Left cardiac atrium (tissue), 4 donors: ENCODE data around the gene ACTL8. TPM values are rescaled to one million over a fixed set of nuclear protein-coding genes. Genes with fewer than 3 reads are reported as not detected.

Source experiments
- ATAC-seq, 2 donors: fragments of 200-7000 bp; cut with Tn5 transposase; one replicate each; pipeline ENCODE4 v1.9.1; 2020; ENCODE audit warnings: mild to moderate bottlenecking in 2 of 2, moderate library complexity in 2 of 2
- DNase-seq: peaks from one replicate; pipeline ENCODE4 v3.0.0-alpha.2; 2020
- intact Hi-C, 2 donors: fragments of 100-400 bp; cut with DNase I; formaldehyde crosslinking; loops; one replicate each; pipeline versions ENCODE4 v1.14.1 to v1.15.1; 2022 to 2023
- total RNA-seq, 2 donors: library from RNA; stranded (reverse); fragmentation: NEBNext Ultra II Directional; extraction: Animal tissue kit (Norgen Biotek cat#: 25700); gene quantifications; one replicate each; pipeline ENCODE4 v1.2.1, GENCODE V29; 2021
- donor health status: DM: no; HTN: yes; CAD: no.
- donor health status: DM: no; HTN: yes; CAD: no; lungs with severe emphysema.
- donor health status: DM: yes; HTN: yes; CAD: no.
- donor health status: Dilated cardiomyopathy.

ACTL8 gene
- total RNA-seq, 2 donors from 2014 or later, result not detected

DNA sequence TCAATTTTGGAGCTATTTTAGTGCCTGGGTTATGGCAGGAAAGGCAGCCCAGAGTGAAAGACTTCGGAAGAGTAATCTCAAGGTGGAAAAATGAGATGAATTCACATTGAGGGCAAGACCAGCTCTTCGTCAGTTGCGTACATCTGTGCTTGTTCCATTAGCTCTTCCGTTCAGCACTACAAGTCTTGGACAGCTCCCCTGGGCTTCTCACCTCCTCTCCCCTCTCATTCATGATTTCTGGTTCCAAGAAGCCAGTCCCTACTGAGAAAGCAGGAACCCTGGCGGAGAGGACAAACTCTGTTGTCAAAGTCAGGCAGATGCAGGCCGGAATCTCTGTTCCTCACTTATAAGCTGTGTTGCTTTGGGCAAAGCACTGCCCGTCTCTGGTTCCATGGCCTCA, 76.5 kb downstream of the ACTL8 start:
- ATAC-seq, result no peak
- no peak for DNase-seq
- intact Hi-C loops, result no loop called here

DNA sequence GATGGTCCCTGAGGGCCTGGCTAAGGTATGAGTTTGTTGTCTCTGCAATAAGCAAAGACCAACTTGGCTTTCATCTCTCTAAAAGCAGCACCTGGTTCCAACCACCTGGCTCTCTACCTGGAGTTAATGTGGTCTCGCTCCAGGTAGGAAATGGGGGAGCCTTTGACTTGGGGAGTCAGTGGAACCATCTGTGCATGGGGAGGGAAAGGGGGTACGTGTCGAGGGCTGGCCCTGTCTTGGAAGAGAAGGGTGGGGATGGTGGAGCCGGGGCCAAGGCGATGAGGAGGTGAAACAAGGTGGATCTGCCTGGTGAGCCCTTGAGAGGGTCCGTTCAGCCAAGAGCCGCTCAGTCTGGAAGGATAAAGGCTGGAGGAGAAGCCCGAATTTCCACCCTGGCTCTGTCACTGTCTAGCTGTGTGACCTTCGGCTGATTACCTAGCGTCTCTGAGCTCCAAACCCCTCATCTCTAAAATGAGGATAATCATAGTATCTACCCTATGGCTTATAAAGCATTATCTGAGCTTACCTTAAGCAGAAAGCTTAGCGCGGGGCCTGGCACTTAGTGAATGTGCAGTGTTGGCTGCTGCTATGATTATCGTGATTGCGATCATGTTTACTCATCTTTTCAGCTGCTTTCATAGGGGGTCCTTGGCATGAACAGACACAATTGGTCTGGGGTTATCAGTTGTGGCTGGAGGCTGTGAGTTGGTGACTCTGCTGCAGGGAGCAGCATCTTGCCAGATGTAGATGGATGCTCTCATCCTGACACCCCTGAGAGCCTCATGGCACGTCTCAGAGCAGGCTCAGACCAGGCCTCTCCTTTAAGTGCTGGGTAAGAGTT, 78.7 kb downstream of the ACTL8 start:
- intact Hi-C loops, result no loop called here
- DNase-seq (no peak), ATAC-seq (no peak)

DNA sequence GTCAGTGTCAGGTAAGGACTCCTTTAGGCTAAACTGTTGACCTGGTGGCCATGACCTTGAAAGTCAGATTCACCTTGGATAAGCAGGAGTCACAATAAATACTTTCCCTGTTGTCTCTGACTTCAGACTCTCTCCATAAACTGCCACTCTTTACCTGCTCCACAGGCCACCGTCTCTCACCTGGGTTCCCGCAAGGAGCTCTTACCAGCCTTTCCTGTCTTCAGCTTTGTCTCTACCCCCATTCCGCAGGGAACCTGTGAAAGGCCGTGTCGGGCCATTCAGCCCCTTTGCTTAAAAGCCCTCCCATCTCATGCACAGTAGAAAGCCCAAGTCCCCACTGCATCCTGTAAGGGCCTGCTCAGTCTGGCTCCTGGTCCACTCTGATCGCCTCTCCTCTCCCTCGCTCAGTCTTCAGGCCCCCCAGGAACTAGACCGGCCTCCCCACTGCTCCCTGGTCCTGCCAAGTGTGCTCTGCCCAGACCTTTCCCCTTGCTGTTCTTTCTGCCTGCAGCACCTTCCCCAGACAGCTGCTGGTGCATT, 79.5 kb downstream of the ACTL8 start:
- ATAC-seq (no peak), DNase-seq (no peak)
- intact Hi-C loops, result no loop called here

DNA sequence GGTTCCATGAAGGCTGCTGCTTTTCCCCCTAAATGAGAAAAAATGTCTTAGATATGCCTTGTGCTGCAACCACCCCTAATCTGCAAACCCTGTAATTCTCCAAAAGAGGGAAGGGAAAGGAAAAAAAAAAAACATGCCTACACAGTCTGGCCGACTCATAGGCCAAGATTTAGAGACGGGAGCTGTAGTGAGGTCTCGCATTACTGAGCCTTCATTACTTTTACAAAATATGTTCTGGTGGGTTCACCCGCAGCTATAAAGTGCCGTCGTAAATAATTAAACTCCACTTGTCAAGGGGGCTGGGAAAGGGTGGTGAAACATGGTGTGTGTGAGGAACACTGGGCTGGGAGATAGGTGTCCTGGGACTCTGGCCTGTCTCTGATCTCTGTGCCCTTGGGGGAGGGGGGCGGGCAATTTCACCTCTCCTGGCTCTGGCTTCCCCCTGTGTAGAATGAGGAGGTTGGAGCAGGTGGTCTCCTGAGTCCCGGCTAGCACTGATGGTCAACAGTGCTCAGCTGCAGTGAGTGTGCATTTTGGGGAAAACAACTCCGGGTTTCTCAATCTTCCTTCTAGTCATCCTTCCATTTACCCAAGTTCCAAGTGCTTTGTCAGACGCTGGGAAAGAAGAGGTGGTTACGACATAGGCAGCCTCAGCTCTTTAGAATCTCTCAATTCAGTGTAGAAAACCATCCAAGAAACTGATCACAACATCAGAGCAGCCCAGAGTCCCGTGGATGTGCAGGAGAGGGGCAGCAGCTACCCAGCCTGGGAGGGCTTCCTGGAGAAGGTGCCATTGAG, 82.3 kb downstream of the ACTL8 start:
- intact Hi-C loops, result no loop called here
- DNase-seq (no peak), ATAC-seq (no peak)

DNA sequence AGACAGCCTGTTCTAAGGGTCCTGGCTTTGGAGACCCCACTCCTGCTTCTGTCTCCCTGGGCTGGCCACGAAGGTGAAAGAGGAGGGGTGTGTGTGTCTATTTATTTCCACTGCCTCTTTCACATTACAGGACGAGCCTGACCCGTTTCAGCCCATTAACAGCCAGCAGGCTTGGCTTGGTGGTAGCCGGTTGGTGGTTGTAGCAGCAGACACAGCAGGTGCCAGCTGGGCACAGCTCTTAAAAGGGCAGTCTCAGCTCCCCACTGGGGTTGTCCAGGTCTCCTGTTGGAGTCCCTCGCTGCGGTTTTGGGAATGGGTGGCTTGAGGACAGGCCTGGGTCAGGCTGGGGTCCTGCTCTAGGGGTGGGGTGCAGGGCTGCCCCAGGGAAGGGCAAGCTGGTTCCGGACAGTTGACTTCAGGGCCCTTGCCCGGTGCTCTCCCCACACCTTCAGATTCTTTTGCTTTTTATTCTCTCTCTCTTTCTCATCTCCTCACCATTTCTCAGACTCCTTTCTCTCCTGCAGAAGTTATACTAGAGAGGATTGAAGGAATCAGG, 84.6 kb downstream of the ACTL8 start:
- DNase-seq (no peak), ATAC-seq (no peak)
- intact Hi-C loops, result no loop called here

DNA sequence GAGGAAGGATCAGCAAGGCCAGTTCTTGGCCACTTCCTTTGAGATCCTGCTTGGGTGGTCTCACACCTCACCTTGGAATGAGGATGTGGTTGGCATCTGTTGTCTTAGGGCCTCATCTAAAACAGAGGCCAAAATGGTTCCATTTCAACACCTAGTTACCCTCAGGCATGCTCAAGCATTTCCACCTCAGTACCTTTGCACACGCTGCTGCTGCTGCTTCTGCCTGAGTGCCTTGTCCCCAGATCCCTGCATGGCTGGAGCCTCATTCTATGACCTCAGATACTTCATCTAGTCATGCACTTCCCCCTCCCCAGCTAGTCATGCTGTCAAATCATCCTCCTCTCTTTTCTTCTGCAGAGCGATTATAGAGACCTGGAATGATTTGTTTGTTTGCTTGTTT, 86.8 kb downstream of the ACTL8 start:
- ATAC-seq, result no peak
- DNase-seq, result no peak
- intact Hi-C loops, result no loop called here

DNA sequence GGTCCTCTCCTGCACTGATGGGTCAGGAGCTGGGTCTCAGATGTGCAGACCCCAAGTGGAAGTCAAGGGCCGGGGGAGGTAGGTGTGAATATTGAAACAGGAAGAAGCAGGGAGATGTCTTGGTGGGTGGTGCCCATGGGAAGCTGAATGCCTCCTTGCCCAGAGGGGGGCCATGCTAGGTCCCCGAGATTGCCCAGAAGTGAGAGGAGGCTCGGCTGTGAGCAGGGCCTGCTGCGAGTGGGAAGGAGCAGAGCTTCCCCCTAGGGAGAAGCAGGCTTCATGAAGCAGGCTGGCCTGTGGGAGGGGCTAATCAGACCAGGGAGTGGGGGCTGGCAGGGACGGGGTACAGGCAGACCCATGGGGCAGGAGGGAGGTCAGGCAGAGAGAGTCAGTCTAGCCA, 87.6 kb downstream of the ACTL8 start:
- no peak for ATAC-seq
- intact Hi-C loops, result no loop called here
- no peak for DNase-seq

DNA sequence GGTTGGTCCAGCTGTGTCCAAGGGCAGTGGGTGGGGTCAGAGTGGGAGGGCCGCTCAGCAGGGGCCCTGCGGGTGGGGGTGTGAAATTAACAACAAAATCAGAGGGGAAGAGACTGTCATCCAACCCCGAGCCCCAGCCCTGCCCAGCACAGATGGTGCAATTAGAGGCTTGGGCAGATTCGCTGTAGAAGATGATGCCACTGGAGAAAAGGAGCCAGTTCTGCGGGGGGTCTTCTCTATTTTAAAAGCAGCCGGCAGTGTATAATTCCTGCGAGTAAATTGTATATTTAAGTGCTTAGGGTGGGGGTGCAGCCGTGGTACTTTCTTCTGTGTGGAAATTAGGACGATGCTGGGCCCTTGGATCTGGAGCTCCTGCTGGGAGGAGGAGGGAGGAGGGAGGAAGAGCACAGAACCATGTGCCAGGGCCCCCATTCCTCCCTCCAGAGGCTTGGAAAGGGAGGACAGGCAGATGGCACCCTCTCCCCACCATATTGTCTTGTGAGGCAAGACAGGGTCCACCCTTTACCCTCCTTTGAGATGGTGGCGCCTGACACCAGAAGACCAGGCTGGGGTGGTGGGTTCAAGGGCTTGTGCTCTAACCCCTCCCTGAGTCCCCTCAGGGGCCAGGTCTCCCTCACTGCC, 89.2 kb downstream of the ACTL8 start:
- DNase-seq (no peak), ATAC-seq (no peak)
- intact Hi-C loops, result no loop called here

DNA sequence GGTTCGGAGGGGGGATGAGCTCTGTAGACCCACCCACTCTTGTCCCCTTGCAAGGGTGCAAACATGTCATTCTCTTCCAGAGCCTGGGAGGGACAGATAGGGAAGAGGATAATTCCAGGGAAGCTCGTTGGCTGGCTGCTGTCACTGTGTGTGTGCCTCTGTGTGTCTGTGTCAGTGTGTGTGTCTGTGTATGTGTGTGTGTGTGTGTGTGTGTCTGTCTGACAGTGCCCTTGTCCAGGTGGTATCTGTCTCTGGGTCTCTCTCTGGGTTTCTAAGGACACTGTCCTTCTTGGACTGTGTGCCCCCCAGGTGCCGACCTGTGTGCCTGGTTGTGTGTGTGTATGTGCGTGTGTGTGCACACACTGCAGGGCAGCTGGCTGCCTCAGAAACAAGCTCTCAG, 90.5 kb downstream of the ACTL8 start:
- intact Hi-C loops, result loop anchor here in 1 of 2 donors (5.0 kb wide), 1 partner anchor 257 kb away; no protein-coding TSS in a partner anchor
- ATAC-seq (no peak), DNase-seq (no peak)

DNA sequence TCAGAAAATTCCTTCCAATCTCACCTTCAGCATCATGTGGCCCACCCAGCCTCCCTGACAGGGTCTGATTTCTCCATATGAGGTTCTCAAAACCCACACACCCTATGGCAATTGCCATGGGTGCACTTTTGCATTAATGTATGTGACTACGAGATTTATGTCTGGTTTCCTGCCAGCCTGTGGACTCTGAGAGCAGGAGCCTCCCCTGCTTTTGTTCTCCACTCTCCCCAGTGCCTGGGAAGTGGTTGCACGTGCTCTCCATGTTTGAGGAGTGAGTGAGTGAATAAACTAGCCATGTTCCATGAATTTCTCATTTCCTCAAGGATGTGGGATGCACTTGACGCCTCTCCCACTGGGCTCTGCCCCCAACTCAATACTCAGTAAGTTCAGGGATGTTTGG, 91.2 kb downstream of the ACTL8 start:
- DNase-seq (no peak), ATAC-seq (no peak)
- intact Hi-C loops, result loop anchor here in 1 of 2 donors (5.0 kb wide), 1 partner anchor 256 kb away; no protein-coding TSS in a partner anchor

DNA sequence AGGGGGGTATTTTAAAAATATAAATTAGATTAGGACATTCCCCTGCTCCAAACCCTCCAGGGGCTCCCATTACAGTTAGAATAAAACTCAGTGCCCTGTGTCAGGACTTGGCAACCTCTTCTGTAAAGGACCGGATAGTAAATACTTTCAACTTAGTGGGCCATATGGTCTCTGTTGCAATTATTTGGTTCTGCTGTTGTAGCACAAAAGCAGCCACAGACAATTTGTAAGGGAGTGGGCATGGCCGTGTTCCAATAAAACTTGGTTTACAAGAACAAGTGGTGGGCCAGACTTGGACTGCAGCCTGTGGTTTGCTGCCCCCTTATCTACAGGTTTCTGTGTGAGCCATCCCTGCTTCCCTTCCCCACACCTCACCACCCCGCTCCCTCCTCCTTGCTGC, 92.0 kb downstream of the ACTL8 start:
- DNase-seq (no peak), ATAC-seq (no peak)
- intact Hi-C loops, result loop anchor here in 1 of 2 donors (5.0 kb wide), 1 partner anchor 255 kb away; no protein-coding TSS in a partner anchor

DNA sequence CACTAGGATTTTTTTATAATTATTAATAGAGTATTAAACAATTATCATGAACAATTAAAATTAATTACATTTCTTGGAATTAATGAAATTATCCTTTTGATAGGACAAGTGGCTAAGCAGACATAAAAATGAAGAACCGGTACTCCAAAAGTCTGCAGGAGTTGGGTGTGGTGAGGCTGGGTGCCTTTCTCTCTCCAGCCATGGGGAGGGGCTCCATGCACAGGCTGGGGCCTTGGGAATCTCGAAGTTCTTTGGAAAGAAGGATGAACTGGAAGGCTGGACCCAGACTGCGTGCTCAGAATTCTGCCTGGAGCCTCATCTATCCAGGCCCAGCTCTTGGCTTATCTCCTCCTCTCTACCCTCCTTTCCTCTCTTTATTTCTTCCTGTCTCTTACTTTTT, 94.1 kb downstream of the ACTL8 start:
- intact Hi-C loops, result loop anchor here in 1 of 2 donors (5.0 kb wide), 1 partner anchor 253 kb away; no protein-coding TSS in a partner anchor
- DNase-seq (no peak), ATAC-seq (no peak)

DNA sequence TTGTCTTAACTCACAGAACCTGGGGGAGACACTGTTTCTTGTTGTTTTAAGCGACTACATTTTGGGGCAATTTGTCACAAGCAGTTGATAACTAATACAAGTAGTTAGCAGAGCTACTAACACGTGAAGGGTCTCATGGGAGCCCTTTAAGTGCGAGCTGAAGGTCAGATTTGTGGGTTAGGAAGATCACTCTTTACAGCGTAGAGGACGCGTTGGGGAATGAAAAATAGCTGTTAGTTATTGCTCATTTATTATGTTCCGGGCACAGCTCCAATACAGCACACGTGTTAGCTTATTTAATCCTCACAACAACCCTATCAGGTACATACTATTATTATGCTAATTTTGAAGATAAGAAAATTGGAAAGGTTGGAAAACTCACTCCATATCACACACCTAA, 95.9 kb downstream of the ACTL8 start:
- DNase-seq (no peak), ATAC-seq (no peak)
- intact Hi-C loops, result no loop called here

DNA sequence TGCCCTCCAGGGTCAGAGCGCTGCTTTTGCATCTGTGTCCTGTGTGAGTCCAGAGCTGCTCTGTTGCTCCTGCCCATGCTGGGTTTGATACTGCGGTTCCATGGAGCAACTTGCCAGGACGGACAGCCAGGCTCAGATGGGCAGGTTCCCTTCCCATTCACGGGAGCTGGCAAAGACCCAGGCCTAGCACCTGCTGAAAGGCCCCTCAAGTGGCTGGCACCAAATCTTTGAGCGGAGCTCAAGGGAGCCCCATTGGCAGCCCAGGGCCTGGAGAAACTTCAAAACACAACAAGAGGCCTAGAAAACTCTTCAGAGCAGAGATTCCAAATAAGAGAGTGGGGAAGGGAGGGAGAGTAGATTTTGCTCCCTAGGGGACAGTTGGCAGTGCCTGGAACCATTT, 97.2 kb downstream of the ACTL8 start:
- ATAC-seq, result no peak
- intact Hi-C loops, result no loop called here
- no peak for DNase-seq

DNA sequence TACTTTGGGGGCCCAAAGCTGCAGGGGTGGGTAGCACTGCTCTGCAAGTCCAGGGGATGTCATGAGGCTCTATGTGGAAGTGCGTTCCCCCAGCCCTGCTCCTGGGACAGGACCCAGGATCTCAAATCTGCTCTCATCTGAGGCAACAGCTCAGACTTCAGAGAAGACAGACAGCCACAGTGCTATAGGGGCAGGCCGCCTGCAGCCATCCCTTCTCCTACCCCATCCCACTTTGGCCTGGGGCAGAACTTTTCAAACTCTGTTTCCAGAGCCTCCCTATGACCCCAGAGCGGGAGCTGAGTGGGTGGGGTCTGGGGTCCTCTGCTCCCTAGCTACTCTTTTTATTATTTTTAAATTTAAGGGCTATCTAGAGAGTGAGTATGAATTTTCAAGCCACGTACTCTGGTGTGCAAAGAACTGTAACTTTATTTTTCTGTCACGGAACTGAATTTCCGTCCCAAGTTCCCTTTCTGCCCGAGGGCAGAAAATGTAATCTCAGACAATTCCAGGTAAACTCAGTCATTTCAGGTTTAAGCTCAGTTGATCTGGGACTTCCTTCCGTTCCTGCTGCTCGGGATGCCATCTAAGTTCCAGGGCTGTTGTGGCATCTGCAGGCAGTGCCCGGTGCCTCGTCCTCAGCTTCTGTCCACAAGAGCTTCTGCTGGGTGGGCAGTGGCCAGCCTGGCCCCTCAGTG, 98.3 kb downstream of the ACTL8 start:
- DNase-seq (no peak), ATAC-seq (no peak)
- intact Hi-C loops, result no loop called here

DNA sequence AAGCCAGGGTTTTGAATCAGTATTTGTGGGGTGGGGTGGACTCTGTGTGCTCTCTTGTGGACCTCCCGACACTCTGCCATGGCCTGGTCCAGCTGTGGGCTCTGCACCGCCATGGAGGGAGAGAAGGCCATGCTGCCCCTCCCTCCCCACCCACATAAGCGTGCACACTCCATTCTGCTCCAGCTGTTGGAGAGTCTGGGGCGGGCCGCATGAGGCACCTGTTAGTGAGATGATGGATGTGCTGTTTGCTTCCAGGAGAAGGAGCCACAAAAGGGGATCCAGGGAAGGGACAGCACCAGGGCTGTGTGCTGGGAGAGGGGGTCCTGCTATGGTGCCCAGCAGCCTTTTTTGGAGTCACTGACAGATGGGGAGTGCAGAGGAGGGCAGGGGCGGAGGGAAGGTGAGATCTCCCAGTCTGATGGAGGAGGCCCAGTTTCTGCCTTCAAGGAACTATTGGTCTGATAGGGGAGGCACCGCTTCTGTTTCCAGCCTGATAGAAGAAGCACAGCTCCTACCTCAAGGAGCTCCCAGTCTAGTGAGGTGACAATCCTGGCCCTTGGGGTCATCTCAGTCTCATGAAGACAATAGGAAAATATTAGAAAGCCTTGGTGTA, 101.5 kb downstream of the ACTL8 start:
- intact Hi-C loops, result no loop called here

DNA sequence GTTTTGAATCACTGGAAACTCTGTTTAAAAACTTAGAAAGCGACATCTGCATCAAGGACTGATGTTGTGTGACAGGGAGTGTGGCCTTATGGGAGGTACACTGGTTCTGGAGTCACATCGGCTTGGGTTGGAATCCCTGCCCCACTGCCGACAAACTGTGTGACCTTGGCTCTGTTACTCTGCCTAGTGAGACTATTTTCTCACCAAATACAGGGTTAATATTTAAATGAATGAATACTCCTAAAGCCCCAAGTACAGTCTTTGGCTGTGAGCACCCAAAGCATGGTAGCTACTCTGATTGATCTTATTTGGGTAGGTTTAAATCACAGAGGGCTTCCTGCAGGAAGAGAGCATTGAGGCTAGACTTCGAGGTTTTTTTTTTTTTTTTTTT, 102.0 kb downstream of the ACTL8 start:
- ATAC-seq, result no peak
- intact Hi-C loops, result no loop called here
- no peak for DNase-seq

More for the DNA sequence above, 101.5 kb downstream of the ACTL8 start:
- ATAC-seq (no peak), DNase-seq (no peak)

DNA sequence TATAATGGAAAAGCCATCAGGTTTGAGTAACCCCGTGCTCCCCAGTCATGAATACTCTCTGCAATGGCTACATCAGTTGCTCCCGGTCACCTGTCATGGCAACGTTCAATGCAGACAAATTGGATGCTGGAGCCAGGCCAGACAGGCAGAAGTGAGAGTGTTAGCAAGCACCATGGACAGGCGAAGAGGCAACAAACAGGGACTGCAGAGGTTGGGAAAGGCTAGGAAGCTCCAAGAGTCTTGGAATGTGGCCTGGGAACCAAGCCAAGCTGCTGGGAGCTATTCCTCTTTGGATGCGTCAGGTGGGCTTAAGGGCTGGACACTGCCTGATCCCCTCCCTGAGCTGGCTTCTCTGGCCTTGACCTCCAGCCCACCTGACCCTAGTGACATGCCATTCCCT, 102.9 kb downstream of the ACTL8 start:
- DNase-seq, result no peak
- intact Hi-C loops, result no loop called here

More for the DNA sequence above, 102.9 kb downstream of the ACTL8 start:
- ATAC-seq, result no peak
